GM12891 (cell line): Measurements from ENCODE around the gene ZNF407.
"Not testable (repeated sequence)": the region's sequence is repeated elsewhere in the genome, so short reads cannot be mapped to it uniquely, and the experiment has no call there.

Source experiments
- POLR2A ChIP-seq: IDR thresholded peaks from 2 replicates; pipeline ENCODE4 v1.6.1; 2011; ENCODE audit warnings: low read depth, low read length, control low read depth
- POLR2AphosphoS5 ChIP-seq: IDR thresholded peaks from 2 replicates; pipeline ENCODE4 v1.6.1; 2011; ENCODE audit warnings: low read depth, low read length, control low read depth
- POU2F2 ChIP-seq: IDR thresholded peaks from 2 replicates; pipeline ENCODE4 v1.6.1; 2011; ENCODE audit warnings: low read depth, mild to moderate bottlenecking, control low read depth, low read length, moderate library complexity

GRCh38 chr18:74565164-74565563 lies 32.5 kb upstream of the ZNF407 start:
- not testable (repeated sequence) for TF ChIP-seq POLR2A, POLR2AphosphoS5, POU2F2
